Transverse colon (tissue), 4 donors: ENCODE results near the gene ASB15. TPM values are rescaled to one million over a fixed set of nuclear protein-coding genes. Genes with fewer than 3 reads are reported as not detected.

Experiments used
- DNase-seq: peaks from one replicate; pipeline ENCODE4 v3.0.0-alpha.2; 2019
- H3K27ac ChIP-seq, 4 donors: fragments of 200-600 bp; sonication (generic); 2 replicates each; pipeline ENCODE4 v1.5.1; 2016 to 2018; ENCODE audit warnings: inconsistent platforms in 4 of 4
- H3K27me3 ChIP-seq: fragments of 200-600 bp; sonication (generic); 2 replicates; pipeline ENCODE4 v1.5.1; 2017; ENCODE audit warnings: inconsistent platforms
- H3K36me3 ChIP-seq, 4 donors: fragments of 200-600 bp; sonication (generic); 2 replicates each; pipeline ENCODE4 v1.5.1; 2017 to 2019; ENCODE audit warnings: inconsistent platforms in 4 of 4
- H3K4me1 ChIP-seq, 4 donors: fragments of 200-600 bp; sonication (generic); 2 replicates each; pipeline ENCODE4 v1.5.1; 2017 to 2020; ENCODE audit warnings: inconsistent platforms in 4 of 4
- H3K4me3 ChIP-seq, 4 donors: fragments of 200-600 bp; sonication (generic); 1 replicate in 1 of 4; 2 replicates in 3 of 4; pipeline versions ENCODE4 v1.5.1 to v1.6.1; 2017 to 2019; ENCODE audit warnings: inconsistent platforms in 4 of 4
- H3K9me3 ChIP-seq, 2 donors: fragments of 200-600 bp; sonication (generic); 2 replicates each; pipeline ENCODE4 v1.5.1; 2017 to 2019; ENCODE audit warnings: inconsistent platforms in 2 of 2
- CTCF ChIP-seq, 5 experiments: fragments of 200-600 bp in 3 of 5; fragments of 450-650 bp in 2 of 5; sonication (generic) in 3 of 5; IDR thresholded peaks; 1 replicate in 2 of 5; 2 replicates in 3 of 5; pipeline ENCODE4 v1.5.1; 2016 to 2017; ENCODE audit warnings: antibody characterized with exemption in 5 of 5, inconsistent platforms in 3 of 5, mild to moderate bottlenecking in 2 of 5, moderate library complexity in 1 of 5
- EP300 ChIP-seq: sonication (generic); formaldehyde crosslinking; IDR thresholded peaks from one replicate; pipeline ENCODE4 v1.6.1; 2017; ENCODE audit warnings: antibody characterized with exemption, low read depth
- POLR2A ChIP-seq: fragments of 450-650 bp; IDR thresholded peaks from one replicate; pipeline ENCODE4 v1.6.1; 2016; ENCODE audit warnings: antibody characterized with exemption, mild to moderate bottlenecking, moderate library complexity
- POLR2AphosphoS5 ChIP-seq, 3 donors: sonication (generic); formaldehyde crosslinking; IDR thresholded peaks; one replicate each; pipeline ENCODE4 v1.6.1; 2016; ENCODE audit warnings: antibody characterized with exemption in 3 of 3
- whole genome bisulfite sequencing, 2 donors: methylation state at CpG; one replicate each; pipeline ENCODE4 v1.1.5; 2018; ENCODE audit warnings: low coverage in 1 of 2; 5-methylcytosine and 5-hydroxymethylcytosine counted together
- in situ Hi-C, 4 donors: fragments of 200-750 bp; cut with MboI; loops; one replicate each; pipeline versions ENCODE4 v1.15.0 to v1.15.1; 2017; ENCODE audit warnings: low sequenced_read_pairs in 3 of 4, low pct_ligation_motif_present in 1 of 4, low pct_unique_long_range_greater_than_20kb in 1 of 4
- intact Hi-C: fragments of 100-400 bp; cut with DNase I; formaldehyde crosslinking; loops from one replicate; pipeline ENCODE4 v1.15.1; 2023; ENCODE audit warnings: low total_unique reads
- total RNA-seq, 4 donors: library from RNA; depleted of rRNA; stranded (reverse); fragments of >200 nt; gene quantifications; one replicate each; pipeline ENCODE4 v1.1.0, GENCODE V29; 2016

Gene ASB15
- total RNA-seq, 4 donors from 2014 or later, result not detected

GRCh38 chr7:123674399-123675180 lies 73.0 kb downstream of the ASB15 start:
- H3K4me1 ChIP-seq, result no peaks in the 10 kb centered on the region
- in situ Hi-C loops, result loop anchor here in 3 of 4 donors (25.0 kb wide), 2 partner anchors 113 to 188 kb away; no protein-coding TSS in a partner anchor
- intact Hi-C loops, result no loop called here
- DNase-seq, result no peak
- H3K27me3 ChIP-seq, result no peaks in the 10 kb centered on the region
- H3K27ac ChIP-seq, result no peak overlapping the region
- H3K36me3 ChIP-seq, result no peaks in the 10 kb centered on the region
- 62 to 69% methylated on average over 2 of the region's 2 CpGs for WGBS, 2 donors
- TF ChIP-seq EP300 (no peak), CTCF (IDR thresholded peaks at IDR 0.05) (no peak), POLR2A (no peak), POLR2AphosphoS5 (IDR thresholded peaks at IDR 0.05) (no peak)
- H3K9me3 ChIP-seq, result no peaks in the 10 kb centered on the region
- H3K4me3 ChIP-seq, result no peak overlapping the region

- TF ChIP-seq EP300 (no peak), POLR2AphosphoS5 (IDR thresholded peaks at IDR 0.05) (peak in 2 of 3 donors; percentile 7 to 46)
- H3K4me1 ChIP-seq, result no peaks in the 10 kb centered on the region
- H3K27ac ChIP-seq, result no peak overlapping the region
- no peaks in the 10 kb centered on the region for H3K27me3 ChIP-seq
- intact Hi-C loops (no loop called here), in situ Hi-C loops (loop anchor here in 3 of 4 donors (25.0 kb wide), 2 partner anchors 112 to 187 kb away; no protein-coding TSS in a partner anchor)
- peaks cover 0 to 2% (median 0%) of the 10 kb centered on the region in 4 donors for H3K36me3 ChIP-seq
- H3K9me3 ChIP-seq, result no peaks in the 10 kb centered on the region
- no peak for DNase-seq
- H3K4me3 ChIP-seq, result no peak overlapping the region
Measured at GRCh38 chr7:123675181-123675473, 73.5 kb downstream of the ASB15 start.

- no peaks in the 10 kb centered on the region for H3K27me3 ChIP-seq
- H3K27ac ChIP-seq, result no peak overlapping the region
- intact Hi-C loops (no loop called here), in situ Hi-C loops (loop anchor here in 3 of 4 donors (25.0 kb wide), 2 partner anchors 110 to 185 kb away; no protein-coding TSS in a partner anchor)
- no peaks in the 10 kb centered on the region for H3K9me3 ChIP-seq
- H3K4me1 ChIP-seq, result no peaks in the 10 kb centered on the region
- H3K4me3 ChIP-seq, result no peak overlapping the region
- no peak for TF ChIP-seq EP300
- no peak for TF ChIP-seq POLR2AphosphoS5 (IDR thresholded peaks at IDR 0.05)
- no peak for TF ChIP-seq POLR2A
- TF ChIP-seq CTCF (IDR thresholded peaks at IDR 0.05), result no peak
- 78 to 83% methylated on average over 2 of the region's 2 CpGs for WGBS, 2 donors
- H3K36me3 ChIP-seq, result peaks cover 0 to 10% (median 2%) of the 10 kb centered on the region in 4 donors
- DNase-seq, result no peak
Measured at GRCh38 chr7:123677061-123677715, 75.6 kb downstream of the ASB15 start.

GRCh38 chr7:123679614-123680013 lies 78.0 kb downstream of the ASB15 start:
- TF ChIP-seq CTCF (IDR thresholded peaks at IDR 0.05), result no peak
- no peak for TF ChIP-seq POLR2A
- no peak for TF ChIP-seq EP300
- no peak for TF ChIP-seq POLR2AphosphoS5 (IDR thresholded peaks at IDR 0.05)
- Histone ChIP-seq H3K36me3 (peaks cover 0 to 10% (median 3%) of the 10 kb centered on the region in 4 donors), H3K27me3 (no peaks in the 10 kb centered on the region), H3K9me3 (no peaks in the 10 kb centered on the region), H3K4me1 (no peaks in the 10 kb centered on the region), H3K27ac (no peak overlapping the region), H3K4me3 (no peak overlapping the region)
- DNase-seq, result no peak
- in situ Hi-C loops, result loop anchor here (10.0 to 25.0 kb wide), 3 partner anchors 108 to 185 kb away; no protein-coding TSS in a partner anchor
- intact Hi-C loops, result loop anchor here (10.0 kb wide), 1 partner anchor 185 kb away; no protein-coding TSS in a partner anchor
- WGBS, 2 donors, result 97 to 100% methylated on average over 3 of the region's 3 CpGs
